GM10266 (cell line): ENCODE results near the gene ZNF865.

ENCODE experiments used
- DNase-seq: peaks from one replicate; pipeline ENCODE4 v3.0.0; 2012; ENCODE audit errors: extremely low spot score
- TF ChIP-seq, protein P1 (sequence below): IDR thresholded peaks from 2 replicates; pipeline ENCODE4 v1.5.1; 2012; ENCODE audit warnings: mild to moderate bottlenecking, low read depth; ENCODE audit not compliant: control insufficient read depth, insufficient read depth; ENCODE audit errors: missing control alignments

ZNF865 gene

DNA sequence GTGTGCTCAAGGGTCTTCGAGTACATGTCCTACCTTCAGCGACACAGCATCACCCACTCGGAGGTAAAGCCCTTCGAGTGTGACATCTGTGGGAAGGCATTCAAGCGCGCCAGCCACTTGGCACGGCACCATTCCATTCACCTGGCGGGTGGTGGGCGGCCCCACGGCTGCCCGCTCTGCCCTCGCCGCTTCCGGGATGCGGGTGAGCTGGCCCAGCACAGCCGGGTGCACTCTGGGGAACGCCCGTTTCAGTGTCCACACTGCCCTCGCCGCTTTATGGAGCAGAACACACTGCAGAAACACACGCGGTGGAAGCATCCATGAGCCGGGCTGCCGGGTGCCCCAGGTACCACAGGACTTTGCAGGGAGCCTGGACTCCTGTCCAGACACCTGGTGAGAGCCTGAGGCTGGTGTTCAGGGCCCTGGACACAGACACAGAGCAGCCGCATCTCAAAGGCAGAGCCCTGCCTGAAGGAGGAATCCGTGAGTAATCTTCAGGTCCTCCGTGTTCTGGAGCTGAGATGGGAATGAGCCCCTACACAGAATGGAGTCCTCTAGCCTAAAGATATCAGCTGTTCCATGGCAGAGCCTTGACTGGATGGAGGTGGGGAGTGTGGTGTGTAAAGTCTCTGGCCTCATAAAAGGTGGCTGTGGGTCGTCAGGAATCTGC, 39.5 kb downstream of the ZNF865 start:
- DNase-seq = no peak

DNA sequence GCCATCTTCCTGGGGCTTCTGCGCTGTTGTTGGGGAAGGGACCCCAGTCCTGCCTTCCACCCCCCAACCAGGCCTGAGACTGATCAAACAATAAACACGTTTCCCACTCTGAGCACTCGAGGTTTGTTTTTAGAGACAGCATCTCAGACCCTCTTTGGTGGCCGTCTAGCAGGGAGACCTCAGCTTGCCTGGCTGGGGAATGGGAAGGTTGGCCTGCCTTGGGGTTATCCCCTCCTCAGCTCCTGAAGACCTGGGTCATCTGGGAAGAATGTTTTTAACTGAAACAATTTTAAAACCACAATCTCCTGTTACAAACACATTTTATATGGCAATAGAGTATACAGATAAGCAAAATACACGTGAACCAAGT, 40.0 kb downstream of the ZNF865 start:
- TF ChIP-seq, protein P1, sequence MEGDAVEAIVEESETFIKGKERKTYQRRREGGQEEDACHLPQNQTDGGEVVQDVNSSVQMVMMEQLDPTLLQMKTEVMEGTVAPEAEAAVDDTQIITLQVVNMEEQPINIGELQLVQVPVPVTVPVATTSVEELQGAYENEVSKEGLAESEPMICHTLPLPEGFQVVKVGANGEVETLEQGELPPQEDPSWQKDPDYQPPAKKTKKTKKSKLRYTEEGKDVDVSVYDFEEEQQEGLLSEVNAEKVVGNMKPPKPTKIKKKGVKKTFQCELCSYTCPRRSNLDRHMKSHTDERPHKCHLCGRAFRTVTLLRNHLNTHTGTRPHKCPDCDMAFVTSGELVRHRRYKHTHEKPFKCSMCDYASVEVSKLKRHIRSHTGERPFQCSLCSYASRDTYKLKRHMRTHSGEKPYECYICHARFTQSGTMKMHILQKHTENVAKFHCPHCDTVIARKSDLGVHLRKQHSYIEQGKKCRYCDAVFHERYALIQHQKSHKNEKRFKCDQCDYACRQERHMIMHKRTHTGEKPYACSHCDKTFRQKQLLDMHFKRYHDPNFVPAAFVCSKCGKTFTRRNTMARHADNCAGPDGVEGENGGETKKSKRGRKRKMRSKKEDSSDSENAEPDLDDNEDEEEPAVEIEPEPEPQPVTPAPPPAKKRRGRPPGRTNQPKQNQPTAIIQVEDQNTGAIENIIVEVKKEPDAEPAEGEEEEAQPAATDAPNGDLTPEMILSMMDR = no peak
- DNase-seq = no peak

More for the DNA sequence above, 39.5 kb downstream of the ZNF865 start:
- TF ChIP-seq, protein P1 = no peak

DNA sequence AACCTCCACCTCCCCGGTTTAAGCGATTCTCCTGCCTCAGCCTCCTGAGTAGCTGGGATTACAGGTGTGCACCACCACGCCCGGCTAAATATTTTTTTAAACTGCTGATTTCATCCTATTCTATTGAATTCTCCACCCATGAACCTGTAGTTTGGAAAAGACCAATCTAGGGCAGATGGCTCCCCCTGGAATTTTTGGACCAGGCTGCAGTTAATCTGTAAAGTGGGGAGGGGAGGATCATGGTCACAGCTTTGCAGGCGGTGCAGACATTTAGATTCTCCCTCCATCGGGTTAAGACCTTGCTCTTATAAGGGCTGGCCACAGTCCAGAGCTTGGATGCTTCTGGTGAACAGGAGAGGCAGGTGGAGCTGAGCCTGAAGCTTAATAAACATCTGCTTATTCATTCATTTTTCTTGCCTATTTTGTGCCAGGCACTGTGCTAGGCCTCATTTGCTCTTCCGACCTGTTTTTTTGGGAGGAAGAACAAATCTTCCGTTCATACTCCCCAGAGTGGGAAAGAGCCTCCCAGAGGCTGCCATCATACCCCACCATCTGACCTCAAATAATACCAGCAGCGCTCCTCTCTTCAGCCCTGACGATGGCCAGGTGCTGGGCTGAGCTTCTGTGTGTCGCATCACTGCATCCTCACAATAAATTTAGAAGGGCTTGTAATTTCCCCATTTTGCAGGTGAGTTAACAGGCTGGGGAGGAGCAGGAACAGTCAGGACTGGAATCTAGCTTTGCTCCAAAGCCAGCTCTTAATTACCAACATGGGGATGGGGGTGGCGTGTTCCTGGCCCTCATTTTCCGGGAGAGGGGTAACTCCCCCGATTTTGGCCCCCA, 41.7 kb downstream of the ZNF865 start:
- DNase-seq = no peak

DNA sequence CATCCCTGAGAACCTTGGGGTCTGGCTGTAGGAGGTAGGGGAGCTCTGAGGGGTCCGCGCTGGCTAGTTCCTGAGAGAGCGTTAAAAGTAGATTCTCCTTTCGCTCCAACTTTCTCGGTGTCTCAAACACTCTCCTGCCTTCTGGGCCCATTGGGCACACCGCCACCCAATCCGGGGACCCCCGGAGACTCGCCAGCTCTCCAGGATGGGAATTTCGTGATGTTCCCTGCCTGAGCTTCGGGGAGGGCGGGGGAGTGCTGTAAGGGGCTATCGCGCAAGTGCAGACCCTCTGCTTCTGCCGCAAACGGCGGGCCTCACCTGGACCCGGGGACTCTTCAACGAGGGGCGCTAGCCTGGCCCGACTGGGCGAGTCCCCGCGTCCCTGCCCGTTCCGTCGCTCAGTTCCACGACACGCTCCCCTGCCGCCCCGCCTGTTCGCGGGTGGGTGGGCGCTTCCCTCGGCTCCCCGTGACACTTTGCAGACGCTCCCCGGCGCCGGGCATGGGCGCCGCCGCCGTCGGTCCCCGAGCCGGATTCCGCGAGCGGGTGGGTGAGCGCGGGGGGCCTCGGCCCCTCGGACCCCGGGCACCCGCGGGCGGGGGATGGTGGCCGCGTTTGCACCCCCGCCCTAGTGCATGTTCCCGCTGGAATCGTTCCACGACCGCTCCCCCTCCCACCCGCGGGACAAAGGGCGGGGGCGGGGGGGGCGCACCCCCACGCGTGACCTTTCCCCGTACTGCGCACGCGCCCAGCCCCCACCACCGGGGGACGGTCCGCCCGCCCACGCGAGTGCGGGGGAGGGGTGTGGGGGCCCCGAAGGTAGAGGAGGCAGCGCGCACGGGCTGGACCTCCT, 42.5 kb downstream of the ZNF865 start, which contains the start of gene CCDC106:
Gene CCDC106 (plus strand): TSS at position 481 of the 853 bp plus-strand sequence. CDS start 835 bp downstream, outside the sequence.
- TF ChIP-seq, protein P1 = no peak
- DNase-seq = peak; percentile 71

More for the DNA sequence above, 41.7 kb downstream of the ZNF865 start:
- TF ChIP-seq, protein P1 = no peak

DNA sequence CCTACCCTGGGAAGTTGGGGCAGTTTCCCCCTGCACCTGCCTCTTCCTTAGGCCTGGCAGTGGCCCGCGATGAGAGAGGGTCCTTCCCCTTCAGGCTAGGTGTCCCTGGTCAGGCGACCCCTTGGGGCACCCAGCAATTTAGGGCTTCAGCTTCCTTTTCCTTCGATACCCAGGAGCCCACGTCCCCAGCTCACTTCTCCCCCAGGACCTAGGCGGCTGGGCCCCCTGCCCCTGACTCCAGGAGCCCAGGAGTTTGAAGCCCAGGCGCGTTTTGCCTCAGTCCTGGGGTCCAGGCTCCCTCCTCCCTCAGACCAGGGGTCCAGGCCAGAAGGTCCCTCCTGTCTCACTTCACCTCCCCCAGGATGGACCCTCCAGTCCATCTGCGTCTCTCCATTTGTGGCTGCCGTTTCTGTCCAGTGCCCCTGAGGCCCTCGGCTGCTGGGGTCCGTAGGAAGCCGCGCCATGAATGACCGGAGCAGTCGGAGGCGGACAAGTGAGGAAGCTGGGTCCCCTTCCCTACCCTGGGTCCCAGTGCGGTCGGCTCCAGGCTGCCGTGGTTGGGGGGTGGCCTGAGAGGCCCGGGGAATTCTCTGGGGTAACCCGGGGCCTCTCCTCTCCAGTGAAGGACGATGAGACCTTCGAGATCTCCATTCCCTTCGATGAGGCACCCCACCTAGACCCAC, 43.3 kb downstream of the ZNF865 start:
- no peak for DNase-seq

More for the DNA sequence above, 43.3 kb downstream of the ZNF865 start:
- TF ChIP-seq, protein P1 = no peak
